Measurements from ENCODE around the gene SELENOS. TPM values are rescaled to one million over a fixed set of nuclear protein-coding genes. Genes with fewer than 3 reads are reported as not detected.

SELENOS gene
- total RNA-seq, 1 donor from 2014 or later, result 47.2 TPM

GRCh38 chr15:101323793-101324523 lies 46.7 kb upstream of the SELENOS start:
- Mint-ChIP-seq H3K4me3 (no peak overlapping the region), H3K27ac (no peak overlapping the region), H3K27me3 (peaks cover 29% of the 10 kb centered on the region), H3K4me1 (ENCODE audit: unreplicated experiment) (peaks cover 2% of the 10 kb centered on the region), H3K9me3 (no peaks in the 10 kb centered on the region), H3K36me3 (no peaks in the 10 kb centered on the region)
- no peak for DNase-seq (ENCODE audit: extremely low spot score, unreplicated experiment)
- no peak for TF ChIP-seq CTCF (conservative IDR thresholded peaks at IDR 0.05)

GRCh38 chr15:101322854-101323477 lies 45.7 kb upstream of the SELENOS start:
- no peak for TF ChIP-seq CTCF (conservative IDR thresholded peaks at IDR 0.05)
- no peak overlapping the region for H3K27ac Mint-ChIP-seq
- H3K36me3 Mint-ChIP-seq, result no peaks in the 10 kb centered on the region
- H3K9me3 Mint-ChIP-seq, result no peaks in the 10 kb centered on the region
- peaks cover 5% of the 10 kb centered on the region for H3K4me1 Mint-ChIP-seq (ENCODE audit: unreplicated experiment)
- H3K27me3 Mint-ChIP-seq, result peaks cover 25% of the 10 kb centered on the region
- no peak overlapping the region for H3K4me3 Mint-ChIP-seq
- no peak for DNase-seq (ENCODE audit: extremely low spot score, unreplicated experiment)

- no peaks in the 10 kb centered on the region for H3K36me3 Mint-ChIP-seq
- DNase-seq (ENCODE audit: extremely low spot score, unreplicated experiment), result peak; percentile 10
- no peaks in the 10 kb centered on the region for H3K9me3 Mint-ChIP-seq
- no peak overlapping the region for H3K27ac Mint-ChIP-seq
- H3K4me3 Mint-ChIP-seq, result no peak overlapping the region
- peaks cover 23% of the 10 kb centered on the region for H3K27me3 Mint-ChIP-seq
- no peak for TF ChIP-seq CTCF (conservative IDR thresholded peaks at IDR 0.05)
- H3K4me1 Mint-ChIP-seq (ENCODE audit: unreplicated experiment), result peaks cover 5% of the 10 kb centered on the region
Observed at GRCh38 chr15:101322016-101322695, 44.9 kb upstream of the SELENOS start.

- Mint-ChIP-seq H3K27me3 (peaks cover 21% of the 10 kb centered on the region), H3K9me3 (no peaks in the 10 kb centered on the region), H3K27ac (no peak overlapping the region), H3K4me1 (ENCODE audit: unreplicated experiment) (peaks cover 5% of the 10 kb centered on the region), H3K4me3 (no peak overlapping the region), H3K36me3 (no peaks in the 10 kb centered on the region)
- DNase-seq (ENCODE audit: extremely low spot score, unreplicated experiment), result no peak
- TF ChIP-seq CTCF (conservative IDR thresholded peaks at IDR 0.05), result peak; percentile 54
Observed at GRCh38 chr15:101320501-101321052, 43.3 kb upstream of the SELENOS start.

GRCh38 chr15:101318839-101319238 lies 41.6 kb upstream of the SELENOS start:
- TF ChIP-seq CTCF (conservative IDR thresholded peaks at IDR 0.05), result no peak
- Mint-ChIP-seq H3K27me3 (peaks cover 21% of the 10 kb centered on the region), H3K4me3 (no peak overlapping the region), H3K27ac (no peak overlapping the region), H3K4me1 (ENCODE audit: unreplicated experiment) (peaks cover 5% of the 10 kb centered on the region), H3K9me3 (no peaks in the 10 kb centered on the region), H3K36me3 (no peaks in the 10 kb centered on the region)
- DNase-seq (ENCODE audit: extremely low spot score, unreplicated experiment), result no peak
